HEK293T (cell line): ENCODE measurements around the gene HLA-F.
A peak's percentile ranks its signal among the peaks of the same experiment; 100 is the strongest.

Experiments used
- CTCF ChIA-PET: fragments of 350-600 bp; formaldehyde crosslinking; extraction: SDS; loops from one replicate; lab custom pipeline; 2021; ENCODE audit warnings: antibody characterized with exemption, inconsistent platforms; lab: Yijun Ruan, JAX
- POLR2A ChIA-PET: fragments of 350-600 bp; formaldehyde crosslinking; extraction: SDS; loops from one replicate; lab custom pipeline; 2020; ENCODE audit warnings: antibody characterized with exemption, inconsistent platforms; lab: Yijun Ruan, JAX
- DNase-seq: peaks from one replicate; pipeline ENCODE4 v3.0.0; 2012; ENCODE audit warnings: mixed read lengths; ENCODE audit errors: extremely low spot score
- ARNT ChIP-seq: fragments of 450-650 bp; IDR thresholded peaks from 2 replicates; pipeline ENCODE4 v1.6.1; 2017; ENCODE audit warnings: mild to moderate bottlenecking
- BHLHE40 ChIP-seq: fragments of 450-650 bp; IDR thresholded peaks from 2 replicates; pipeline ENCODE4 v1.6.1; 2016; ENCODE audit warnings: mild to moderate bottlenecking, moderate library complexity, borderline replicate concordance
- CTBP1 ChIP-seq: fragments of 450-650 bp; IDR thresholded peaks from 2 replicates; pipeline ENCODE4 v1.6.1; 2016; ENCODE audit warnings: borderline replicate concordance
- ELF4 ChIP-seq: fragments of 450-650 bp; IDR thresholded peaks from 2 replicates; pipeline ENCODE4 v1.6.1; 2017; ENCODE audit warnings: antibody characterized with exemption
- FOXA1 ChIP-seq: fragments of 450-650 bp; IDR thresholded peaks from 2 replicates; pipeline ENCODE4 v1.6.1; 2016; ENCODE audit warnings: mild to moderate bottlenecking
- FOXK2 ChIP-seq: fragments of 450-650 bp; IDR thresholded peaks from 2 replicates; pipeline ENCODE4 v1.6.1; 2016; ENCODE audit warnings: mild to moderate bottlenecking
- FOXM1 ChIP-seq: fragments of 450-650 bp; IDR thresholded peaks from 2 replicates; pipeline ENCODE4 v1.6.1; 2017; ENCODE audit warnings: mild to moderate bottlenecking, borderline replicate concordance
- HDGF ChIP-seq: fragments of 450-650 bp; IDR thresholded peaks from 2 replicates; pipeline ENCODE4 v1.6.1; 2017; ENCODE audit warnings: antibody characterized with exemption, borderline replicate concordance
- L3MBTL2 ChIP-seq: fragments of 450-650 bp; conservative IDR thresholded peaks from 2 replicates; pipeline ENCODE4 v1.6.1; 2016; ENCODE audit warnings: mild to moderate bottlenecking
- LEF1 ChIP-seq: fragments of 450-650 bp; IDR thresholded peaks from 2 replicates; pipeline ENCODE4 v1.6.1; 2017; ENCODE audit warnings: mild to moderate bottlenecking, borderline replicate concordance
- NFRKB ChIP-seq: fragments of 450-650 bp; IDR thresholded peaks from 2 replicates; pipeline ENCODE4 v1.6.1; 2016; ENCODE audit warnings: mild to moderate bottlenecking, moderate library complexity
- SP1 ChIP-seq: fragments of 450-650 bp; IDR thresholded peaks from 2 replicates; pipeline ENCODE4 v1.6.1; 2017
- SUZ12 ChIP-seq: fragments of 450-650 bp; IDR thresholded peaks from 2 replicates; pipeline ENCODE4 v1.6.1; 2016; ENCODE audit warnings: mild to moderate bottlenecking
- TARDBP ChIP-seq: fragments of 450-650 bp; IDR thresholded peaks from 2 replicates; pipeline ENCODE4 v1.6.1; 2016
- ZNF384 ChIP-seq: fragments of 450-650 bp; IDR thresholded peaks from 2 replicates; pipeline ENCODE4 v1.6.1; 2016
- TF ChIP-seq, protein P1 (sequence below): fragments of 450-650 bp; IDR thresholded peaks from 2 replicates; pipeline ENCODE4 v1.6.1; 2016

The HLA-F gene

GRCh38 chr6:29720863-29721262 is 2.4 kb upstream of the HLA-F start:
- ChIA-PET CTCF (interaction anchor here (0.6 to 0.7 kb wide), 2 partner anchors 16 to 76 kb away, joined by 4 to 7 read pairs; no protein-coding TSS in a partner anchor), POLR2A (interaction anchor here (0.6 kb wide), 1 partner anchor 29 kb away, joined by 3 read pairs; no protein-coding TSS in a partner anchor)
- no peak for TF ChIP-seq TARDBP
- no peak for TF ChIP-seq LEF1
- no peak for DNase-seq

DNA sequence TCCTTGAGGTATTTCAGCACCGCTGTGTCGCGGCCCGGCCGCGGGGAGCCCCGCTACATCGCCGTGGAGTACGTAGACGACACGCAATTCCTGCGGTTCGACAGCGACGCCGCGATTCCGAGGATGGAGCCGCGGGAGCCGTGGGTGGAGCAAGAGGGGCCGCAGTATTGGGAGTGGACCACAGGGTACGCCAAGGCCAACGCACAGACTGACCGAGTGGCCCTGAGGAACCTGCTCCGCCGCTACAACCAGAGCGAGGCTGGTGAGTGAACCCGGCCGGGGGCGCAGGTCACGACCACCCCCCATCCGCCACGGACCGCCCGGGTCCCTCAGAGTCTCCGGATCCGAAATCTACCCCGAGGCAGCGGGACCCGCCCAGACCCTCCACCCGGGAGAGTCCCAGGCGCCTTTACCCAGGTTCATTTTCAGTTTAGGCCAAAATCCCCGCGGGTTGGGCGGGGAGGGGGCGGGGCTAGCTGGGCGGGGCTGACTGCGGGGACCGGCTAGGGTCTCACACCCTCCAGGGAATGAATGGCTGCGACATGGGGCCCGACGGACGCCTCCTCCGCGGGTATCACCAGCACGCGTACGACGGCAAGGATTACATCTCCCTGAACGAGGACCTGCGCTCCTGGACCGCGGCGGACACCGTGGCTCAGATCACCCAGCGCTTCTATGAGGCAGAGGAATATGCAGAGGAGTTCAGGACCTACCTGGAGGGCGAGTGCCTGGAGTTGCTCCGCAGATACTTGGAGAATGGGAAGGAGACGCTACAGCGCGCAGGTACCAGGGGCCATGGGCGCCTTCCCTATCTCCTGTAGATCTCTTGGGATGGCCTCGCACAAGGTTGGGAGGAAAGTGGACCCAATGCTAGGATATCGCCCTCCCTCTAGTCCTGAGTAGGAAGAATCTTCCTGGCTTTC is 693 bp downstream of the HLA-F start:
- ChIA-PET CTCF (interaction anchor here (0.7 kb wide), 1 partner anchor 14 kb away, joined by 3 read pairs; no protein-coding TSS in a partner anchor), POLR2A (no interaction called here)
- no peak for TF ChIP-seq FOXM1
- TF ChIP-seq HDGF = no peak
- TF ChIP-seq SP1 = no peak
- TF ChIP-seq, protein P1, sequence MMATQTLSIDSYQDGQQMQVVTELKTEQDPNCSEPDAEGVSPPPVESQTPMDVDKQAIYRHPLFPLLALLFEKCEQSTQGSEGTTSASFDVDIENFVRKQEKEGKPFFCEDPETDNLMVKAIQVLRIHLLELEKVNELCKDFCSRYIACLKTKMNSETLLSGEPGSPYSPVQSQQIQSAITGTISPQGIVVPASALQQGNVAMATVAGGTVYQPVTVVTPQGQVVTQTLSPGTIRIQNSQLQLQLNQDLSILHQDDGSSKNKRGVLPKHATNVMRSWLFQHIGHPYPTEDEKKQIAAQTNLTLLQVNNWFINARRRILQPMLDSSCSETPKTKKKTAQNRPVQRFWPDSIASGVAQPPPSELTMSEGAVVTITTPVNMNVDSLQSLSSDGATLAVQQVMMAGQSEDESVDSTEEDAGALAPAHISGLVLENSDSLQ = no peak
- no peak for TF ChIP-seq BHLHE40
- TF ChIP-seq ELF4 = no peak
- no peak for TF ChIP-seq SUZ12
- TF ChIP-seq FOXK2 = no peak
- TF ChIP-seq NFRKB = no peak
- no peak for TF ChIP-seq LEF1
- TF ChIP-seq FOXA1 = no peak
- no peak for TF ChIP-seq CTBP1
- DNase-seq = peak; percentile 56

DNA sequence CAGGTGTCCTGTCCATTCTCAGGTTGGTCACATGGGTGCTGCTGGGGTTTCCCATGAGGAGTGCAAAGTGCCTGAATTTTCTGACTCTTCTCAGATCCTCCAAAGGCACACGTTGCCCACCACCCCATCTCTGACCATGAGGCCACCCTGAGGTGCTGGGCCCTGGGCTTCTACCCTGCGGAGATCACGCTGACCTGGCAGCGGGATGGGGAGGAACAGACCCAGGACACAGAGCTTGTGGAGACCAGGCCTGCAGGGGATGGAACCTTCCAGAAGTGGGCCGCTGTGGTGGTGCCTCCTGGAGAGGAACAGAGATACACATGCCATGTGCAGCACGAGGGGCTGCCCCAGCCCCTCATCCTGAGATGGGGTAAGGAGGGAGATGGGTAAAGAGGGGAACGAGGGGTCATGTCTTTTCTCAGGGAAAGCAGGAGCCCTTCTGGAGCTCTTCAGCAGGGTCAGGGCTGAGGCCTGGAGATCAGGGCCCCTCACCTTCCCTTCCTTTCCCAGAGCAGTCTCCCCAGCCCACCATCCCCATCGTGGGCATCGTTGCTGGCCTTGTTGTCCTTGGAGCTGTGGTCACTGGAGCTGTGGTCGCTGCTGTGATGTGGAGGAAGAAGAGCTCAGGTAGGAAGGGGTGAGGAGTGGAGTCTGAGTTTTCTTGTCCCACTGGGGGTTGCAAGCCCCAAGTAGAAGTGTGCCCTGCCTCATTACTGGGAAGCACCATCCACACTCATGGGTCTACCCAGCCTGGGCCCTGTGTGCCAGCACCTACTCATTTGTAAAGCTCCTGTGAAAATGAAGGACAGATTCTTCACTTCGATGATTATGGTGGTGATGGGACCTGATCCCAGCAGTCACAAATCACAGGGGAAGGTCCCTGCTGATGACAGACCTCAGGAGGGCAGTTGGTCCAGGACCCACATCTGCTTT is 2.0 kb downstream of the HLA-F start:
- DNase-seq = no peak
- no peak for TF ChIP-seq HDGF
- no peak for TF ChIP-seq NFRKB
- TF ChIP-seq FOXA1 = no peak
- TF ChIP-seq CTBP1 = no peak
- TF ChIP-seq SUZ12 = no peak
- CTCF ChIA-PET = interaction anchor here (2.0 kb wide), 1 partner anchor 13 kb away, joined by 5 read pairs; no protein-coding TSS in a partner anchor
- POLR2A ChIA-PET = no interaction called here

- TF ChIP-seq, protein P1 = no peak
- TF ChIP-seq CTBP1 (no peak), FOXA1 (no peak), L3MBTL2 (no peak), FOXK2 (no peak), LEF1 (no peak), ELF4 (no peak), ARNT (no peak), SP1 (no peak), ZNF384 (no peak), FOXM1 (no peak), SUZ12 (no peak), HDGF (no peak), BHLHE40 (no peak), TARDBP (no peak)
- CTCF ChIA-PET = interaction anchor here (2.0 kb wide), 1 partner anchor 12 kb away, joined by 5 read pairs; no protein-coding TSS in a partner anchor
- no peak for DNase-seq
- POLR2A ChIA-PET = no interaction called here
Observed at GRCh38 chr6:29726001-29726400, 2.8 kb downstream of the HLA-F start.

GRCh38 chr6:29726571-29727194 is 3.4 kb downstream of the HLA-F start:
- TF ChIP-seq SP1 (no peak), TARDBP (no peak), FOXA1 (no peak), SUZ12 (no peak), FOXM1 (no peak), ELF4 (no peak), BHLHE40 (no peak), NFRKB (no peak)
- ChIA-PET CTCF (interaction anchor here (1.4 to 2.0 kb wide), 2 partner anchors 11 to 405 kb away, joined by 3 to 5 read pairs; no protein-coding TSS in a partner anchor), POLR2A (no interaction called here)

GRCh38 chr6:29727637-29728036 is 4.4 kb downstream of the HLA-F start:
- CTCF ChIA-PET = interaction anchor here (0.5 to 1.4 kb wide), 2 partner anchors 404 to 616 kb away, joined by 3 read pairs; no protein-coding TSS in a partner anchor

More at GRCh38 chr6:29726571-29727194, 3.4 kb downstream of the HLA-F start:
- no peak for DNase-seq

More at GRCh38 chr6:29727637-29728036, 4.4 kb downstream of the HLA-F start:
- no peak for DNase-seq
- POLR2A ChIA-PET = no interaction called here
- TF ChIP-seq BHLHE40 (no peak), FOXK2 (no peak), ZNF384 (no peak), L3MBTL2 (no peak), FOXA1 (no peak)
